Measurements from ENCODE around the gene HSPB3.

- TF ChIP-seq POLR2AphosphoS5 (IDR thresholded peaks at IDR 0.05; ENCODE audit: borderline replicate concordance, low read depth, low read length) (no peak), EZH2 (IDR thresholded peaks at IDR 0.05) (no peak), FOXP2 (optimal IDR thresholded peaks at IDR 0.05; ENCODE audit: control extremely low read depth, extremely low read length, insufficient read depth) (no peak)
Measured at GRCh38 chr5:54463713-54464112, 8.2 kb downstream of the HSPB3 start.
